Skin epidermis (tissue), 12 donors: ENCODE measurements around the gene FSTL4.
A peak's percentile ranks its signal among the peaks of the same experiment; 100 is the strongest.

Experiments used
- H3K27ac ChIP-seq, 21 experiments: fragments of 200-600 bp; sonication (generic) in 11 of 21; one replicate each; pipeline ENCODE4 v1.5.0; 2020; ENCODE audit warnings: mild to moderate bottlenecking in 3 of 21, inconsistent platforms in 2 of 21, moderate library complexity in 2 of 21
- H3K4me3 ChIP-seq, 7 experiments: fragments of 200-600 bp; sonication (generic) in 2 of 7; one replicate each; pipeline ENCODE4 v1.5.0; 2020; ENCODE audit warnings: inconsistent platforms in 2 of 7, mild to moderate bottlenecking in 2 of 7, moderate library complexity in 1 of 7

FSTL4 gene

DNA sequence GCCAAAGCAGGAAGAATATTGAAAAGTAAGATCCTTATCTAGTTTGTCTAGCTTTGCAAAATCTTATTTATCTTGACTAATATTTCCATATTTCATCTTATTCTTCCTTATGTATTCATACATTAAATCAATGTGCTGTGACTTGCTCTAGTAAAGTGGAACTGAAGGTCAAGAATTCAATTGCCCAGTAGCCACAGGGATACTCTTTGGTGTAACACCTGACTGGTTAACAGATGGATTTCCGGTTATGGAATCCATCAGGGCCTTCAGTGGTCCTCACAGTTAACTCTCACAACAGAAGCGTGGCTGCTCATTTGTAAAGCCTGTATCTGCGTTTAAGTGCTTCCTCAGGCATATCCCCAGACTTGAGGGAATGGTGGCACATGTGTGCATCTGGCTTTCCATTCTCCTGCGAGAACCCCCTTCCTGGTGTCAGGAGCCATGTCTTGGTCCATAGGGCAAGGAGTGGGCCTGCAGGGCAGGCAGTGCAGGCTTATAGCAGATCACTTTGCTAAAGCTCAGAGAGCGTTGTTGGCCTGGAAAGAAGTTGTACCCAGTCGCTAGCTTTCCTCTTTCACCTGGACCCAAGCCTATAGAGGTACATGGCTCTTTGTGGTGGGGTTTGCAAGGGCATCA, 461.3 kb downstream of the FSTL4 start:
- Histone ChIP-seq H3K27ac (no peak overlapping the region), H3K4me3 (no peak overlapping the region)

DNA sequence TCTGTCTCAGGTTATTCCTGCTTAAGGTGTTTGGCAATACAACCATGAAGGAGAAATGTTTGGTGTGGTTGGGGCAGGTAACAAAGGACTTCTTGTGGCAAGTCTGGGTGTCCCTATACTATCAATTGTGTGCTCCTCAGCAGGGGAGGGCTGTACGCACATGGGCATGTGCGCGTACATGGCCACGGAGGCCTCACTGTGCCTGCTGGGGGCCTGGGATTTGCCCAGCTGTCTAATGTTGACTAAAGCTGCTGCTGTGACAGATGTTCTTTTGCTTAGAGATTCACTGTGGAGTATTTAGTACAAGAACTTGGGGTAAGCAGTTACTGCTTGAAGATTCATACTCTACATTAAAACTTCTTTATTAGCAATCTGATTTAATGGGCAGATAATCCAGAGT, 463.0 kb downstream of the FSTL4 start:
- no peak overlapping the region for H3K4me3 ChIP-seq
- H3K27ac ChIP-seq = peak overlapping the region in 3 of 21 experiments; percentile 37 to 55 (median 50)

DNA sequence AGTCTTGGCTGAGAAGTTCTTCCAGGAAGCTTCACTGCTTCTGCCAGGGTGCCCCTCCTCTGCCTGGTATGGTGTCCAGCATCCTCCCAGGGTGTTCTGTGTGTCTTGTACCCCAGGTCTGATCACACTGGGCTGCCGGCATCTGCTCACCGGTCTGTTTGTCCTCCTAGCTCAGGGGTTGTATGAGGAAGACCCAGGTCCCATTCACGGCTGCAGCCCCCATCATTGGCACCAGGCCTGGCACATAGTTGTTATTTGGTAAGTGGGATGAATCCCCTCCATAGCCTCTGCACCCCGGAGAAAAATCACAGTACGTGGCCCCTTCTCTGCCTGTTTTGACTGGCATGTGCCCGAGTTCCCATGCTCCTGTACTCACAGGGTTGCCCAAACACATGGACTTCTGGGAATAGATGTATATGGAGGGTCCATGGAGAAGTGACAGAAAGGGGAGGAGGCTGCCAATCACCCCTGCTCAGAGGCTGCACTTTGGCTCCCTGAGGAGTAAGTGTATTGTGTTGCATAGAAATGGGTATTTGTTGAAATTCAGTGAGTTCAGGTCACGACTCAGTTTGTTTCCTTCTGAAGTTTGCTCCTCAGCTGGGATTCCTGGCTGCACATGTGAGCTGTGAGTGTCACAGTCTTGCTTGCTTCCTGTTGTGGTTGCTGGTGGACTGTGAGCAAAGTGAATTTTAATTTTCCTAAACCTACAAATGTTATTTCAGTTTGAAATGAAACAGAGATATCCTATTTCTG, 464.4 kb downstream of the FSTL4 start:
- H3K27ac ChIP-seq = no peak overlapping the region
- H3K4me3 ChIP-seq = no peak overlapping the region

DNA sequence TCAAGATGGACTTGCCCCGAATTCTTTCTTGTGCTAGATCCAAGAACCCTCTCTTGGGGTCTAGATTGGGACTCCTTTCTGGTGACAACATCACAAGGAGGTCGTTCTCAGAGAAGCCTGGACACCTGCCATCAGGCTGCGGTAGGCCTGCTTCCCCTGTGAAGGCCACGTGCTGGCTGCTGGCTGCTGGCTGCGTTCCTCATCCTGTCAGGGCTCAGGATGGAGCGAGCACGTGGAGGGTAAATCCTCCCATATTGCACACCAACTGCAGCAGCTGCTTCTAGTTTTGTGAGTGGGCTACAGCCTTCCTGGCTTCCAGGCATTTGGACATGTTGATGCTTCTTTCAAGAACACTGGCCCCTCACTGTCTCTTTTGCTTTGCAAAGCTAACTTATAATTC, 464.9 kb downstream of the FSTL4 start:
- no peak overlapping the region for H3K27ac ChIP-seq
- no peak overlapping the region for H3K4me3 ChIP-seq
